ENCODE results near the gene DAZAP1. TPM values are rescaled to one million over a fixed set of nuclear protein-coding genes. Genes with fewer than 3 reads are reported as not detected.

Gene DAZAP1
- total RNA-seq, 1 experiment from 2014 or later, result 246 TPM

GRCh38 chr19:1483979-1484428 is 76.6 kb downstream of the DAZAP1 start:
- Mint-ChIP-seq H3K27ac (ENCODE audit: low read depth, unreplicated experiment) (no peak overlapping the region), H3K4me1 (ENCODE audit: insufficient read depth, unreplicated experiment) (peaks cover 4% of the 10 kb centered on the region), H3K9me3 (ENCODE audit: unreplicated experiment) (no peaks in the 10 kb centered on the region), H3K27me3 (ENCODE audit: insufficient read depth, unreplicated experiment) (no peaks in the 10 kb centered on the region), H3K4me3 (ENCODE audit: unreplicated experiment) (no peak overlapping the region), H3K36me3 (ENCODE audit: insufficient read depth, unreplicated experiment) (peaks cover 4% of the 10 kb centered on the region)
- POLR2A ChIA-PET, result no interaction called here
- TF ChIP-seq, protein P1, sequence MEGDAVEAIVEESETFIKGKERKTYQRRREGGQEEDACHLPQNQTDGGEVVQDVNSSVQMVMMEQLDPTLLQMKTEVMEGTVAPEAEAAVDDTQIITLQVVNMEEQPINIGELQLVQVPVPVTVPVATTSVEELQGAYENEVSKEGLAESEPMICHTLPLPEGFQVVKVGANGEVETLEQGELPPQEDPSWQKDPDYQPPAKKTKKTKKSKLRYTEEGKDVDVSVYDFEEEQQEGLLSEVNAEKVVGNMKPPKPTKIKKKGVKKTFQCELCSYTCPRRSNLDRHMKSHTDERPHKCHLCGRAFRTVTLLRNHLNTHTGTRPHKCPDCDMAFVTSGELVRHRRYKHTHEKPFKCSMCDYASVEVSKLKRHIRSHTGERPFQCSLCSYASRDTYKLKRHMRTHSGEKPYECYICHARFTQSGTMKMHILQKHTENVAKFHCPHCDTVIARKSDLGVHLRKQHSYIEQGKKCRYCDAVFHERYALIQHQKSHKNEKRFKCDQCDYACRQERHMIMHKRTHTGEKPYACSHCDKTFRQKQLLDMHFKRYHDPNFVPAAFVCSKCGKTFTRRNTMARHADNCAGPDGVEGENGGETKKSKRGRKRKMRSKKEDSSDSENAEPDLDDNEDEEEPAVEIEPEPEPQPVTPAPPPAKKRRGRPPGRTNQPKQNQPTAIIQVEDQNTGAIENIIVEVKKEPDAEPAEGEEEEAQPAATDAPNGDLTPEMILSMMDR (IDR thresholded peaks at IDR 0.05; ENCODE audit: unreplicated experiment), result no peak
- CTCF ChIA-PET, result interaction anchor here (0.7 kb wide), 1 partner anchor 196 kb away, joined by 5 read pairs; no protein-coding TSS in a partner anchor
- DNase-seq (ENCODE audit: unreplicated experiment), result no peak
- intact Hi-C loops (cut with micrococcal nuclease), result no loop called here
- BruUV-seq (replicated peaks), result no TSS peak

Other genes starting within 250 kb of the DAZAP1 start
- gene SBNO2, start 233.3 kb upstream of the DAZAP1 start, total RNA-seq (2022), result 99.6 and 123 TPM in 2 replicates
- 63.1 and 65.6 TPM in 2 replicates for gene STK11, start 201.8 kb upstream of the DAZAP1 start, total RNA-seq (2022)
- gene CBARP, start 169.6 kb upstream of the DAZAP1 start, total RNA-seq (2022), result 7.0 and 8.2 TPM in 2 replicates
- 256 and 258 TPM in 2 replicates for gene ATP5F1D, start 165.8 kb upstream of the DAZAP1 start, total RNA-seq (2022)
- gene MIDN, start 159.0 kb upstream of the DAZAP1 start, total RNA-seq (2022), result 73.6 and 96.9 TPM in 2 replicates
- gene CIRBP, start 138.3 kb upstream of the DAZAP1 start, total RNA-seq (2022), result 316 and 362 TPM in 2 replicates
- 71.0 and 85.2 TPM in 2 replicates for gene FAM174C, start 132.1 kb upstream of the DAZAP1 start, total RNA-seq (2022)
- not detected in 2 replicates for gene EFNA2, start 121.7 kb upstream of the DAZAP1 start, total RNA-seq (2022)
- gene NDUFS7, start 23.7 kb upstream of the DAZAP1 start, total RNA-seq (2022), result 135 and 137 TPM in 2 replicates
- gene GAMT, start 6.0 kb upstream of the DAZAP1 start, total RNA-seq (2022), result 3.2 and 7.0 TPM in 2 replicates
- gene RPS15, start 30.8 kb downstream of the DAZAP1 start, total RNA-seq (2022), result 1,168 and 1,243 TPM in 2 replicates
- gene APC2, start 42.5 kb downstream of the DAZAP1 start, total RNA-seq (2022), result 0.15 and 0.23 TPM in 2 replicates
- gene C19orf25, start 71.6 kb downstream of the DAZAP1 start, total RNA-seq (2022), result 36.3 and 40.5 TPM in 2 replicates
- gene PCSK4, start 82.8 kb downstream of the DAZAP1 start, total RNA-seq (2022), result 3.4 and 3.7 TPM in 2 replicates
- gene REEP6, start 83.6 kb downstream of the DAZAP1 start, total RNA-seq (2022), result 3.8 TPM in 2 replicates
- 11.1 and 13.7 TPM in 2 replicates for gene ADAMTSL5, start 105.4 kb downstream of the DAZAP1 start, total RNA-seq (2022)
- 0.21 and 0.22 TPM in 2 replicates for gene PLK5, start 116.5 kb downstream of the DAZAP1 start, total RNA-seq (2022)
- gene MEX3D, start 160.7 kb downstream of the DAZAP1 start, total RNA-seq (2022), result 18.7 and 20.0 TPM in 2 replicates
- gene MBD3, start 185.3 kb downstream of the DAZAP1 start, total RNA-seq (2022), result 103 and 114 TPM in 2 replicates
- gene UQCR11, start 197.9 kb downstream of the DAZAP1 start, total RNA-seq (2022), result 211 and 256 TPM in 2 replicates
- gene TCF3, start 245.0 kb downstream of the DAZAP1 start, total RNA-seq (2022), result 79.7 and 100 TPM in 2 replicates